NCI-H1436 treated with DMSO at 0.1 percent for 48 hours (cell line): ENCODE measurements around the gene RNF130.

Source experiments
- DNase-seq: peaks from one replicate; lab custom pipeline; 2025; lab: John Stamatoyannopoulos, UW

RNF130 gene

DNA sequence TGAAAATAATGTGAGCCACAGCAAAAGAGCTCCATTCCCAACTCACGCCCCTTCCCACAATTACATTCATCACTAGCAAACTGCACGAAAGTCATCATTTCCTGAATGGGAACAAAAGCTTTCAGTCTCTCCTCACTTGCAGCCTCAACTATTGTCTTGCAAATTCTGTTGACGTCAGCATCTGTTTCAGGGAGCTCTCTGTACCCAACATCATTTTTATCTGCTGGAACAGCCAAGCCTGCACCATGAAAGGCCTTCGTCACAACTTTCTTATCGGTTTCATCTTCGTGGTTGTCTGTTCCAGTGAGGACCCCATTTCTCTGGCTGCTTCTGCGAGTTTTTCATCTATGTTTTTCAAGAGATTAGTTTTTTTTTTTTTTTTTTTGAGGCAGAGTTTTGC is 14.3 kb upstream of the RNF130 start:
- no peak for DNase-seq

DNA sequence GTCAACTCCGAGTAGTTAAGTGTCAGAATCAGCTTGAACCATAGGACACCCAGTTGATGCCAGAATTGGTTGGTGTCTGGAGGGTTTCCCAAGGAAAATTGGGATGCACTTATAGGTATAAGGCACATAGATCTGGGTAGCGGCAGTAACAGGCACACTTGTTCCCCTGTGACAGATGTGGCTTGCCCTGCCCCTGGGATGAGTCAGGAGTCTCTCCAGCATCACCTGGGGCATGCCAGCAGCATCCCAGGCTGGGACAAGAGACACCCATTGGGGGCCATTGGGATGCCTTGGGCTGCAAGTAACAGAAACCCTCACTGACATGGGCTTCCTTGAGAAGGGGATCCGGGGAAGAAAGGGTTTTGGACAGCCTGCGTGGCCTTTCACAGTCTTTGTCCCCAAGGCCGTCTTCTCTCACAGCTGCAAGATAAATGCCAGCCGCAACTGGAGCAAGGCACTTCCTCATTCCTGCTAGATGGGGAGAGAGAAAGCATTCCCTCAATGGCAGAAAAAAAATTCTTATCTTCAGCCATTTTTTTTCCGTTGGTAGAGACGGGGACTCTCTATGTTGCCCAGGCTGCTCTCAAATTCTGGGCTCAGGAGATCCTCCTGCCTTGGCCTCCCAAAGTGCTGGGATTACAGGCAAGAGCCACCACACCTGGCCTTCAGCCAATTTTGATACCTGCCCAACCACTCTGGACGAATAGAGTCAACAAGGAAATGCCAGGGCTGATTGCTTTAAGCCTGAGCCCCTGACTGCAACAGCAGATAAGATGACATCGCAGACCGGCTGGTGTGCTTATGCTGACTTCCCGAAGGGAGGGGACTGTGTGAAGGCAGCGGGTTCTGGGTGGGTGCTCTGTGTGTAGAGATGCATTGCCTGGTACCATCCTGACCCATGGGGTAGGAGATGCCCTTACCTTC is 13.3 kb upstream of the RNF130 start:
- no peak for DNase-seq

DNA sequence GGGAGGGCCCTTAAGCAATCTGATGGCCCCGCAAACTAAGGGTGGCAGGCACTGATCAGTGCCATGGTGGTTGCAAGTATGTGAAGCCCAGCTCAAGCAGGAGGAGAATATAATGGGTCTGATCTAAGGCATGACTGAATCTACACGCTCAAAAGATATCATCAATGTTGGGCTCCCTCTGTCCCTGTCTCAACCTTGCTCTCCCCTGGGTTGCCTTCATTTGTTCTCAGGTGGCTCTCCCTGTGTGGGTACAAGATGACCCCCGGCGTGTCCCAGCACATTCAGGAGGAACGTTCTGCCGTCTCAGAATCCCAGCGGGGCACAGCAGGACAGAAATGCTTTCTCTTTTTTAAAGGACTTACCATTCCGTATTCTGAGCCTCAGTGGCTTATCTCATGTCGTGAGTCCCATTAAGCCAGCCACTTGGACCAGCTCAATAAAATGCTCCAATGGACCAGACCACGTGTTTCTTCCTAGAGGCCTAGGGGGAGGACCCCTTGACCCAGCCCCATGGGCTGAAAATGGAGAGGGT is 12.0 kb upstream of the RNF130 start:
- no peak for DNase-seq

DNA sequence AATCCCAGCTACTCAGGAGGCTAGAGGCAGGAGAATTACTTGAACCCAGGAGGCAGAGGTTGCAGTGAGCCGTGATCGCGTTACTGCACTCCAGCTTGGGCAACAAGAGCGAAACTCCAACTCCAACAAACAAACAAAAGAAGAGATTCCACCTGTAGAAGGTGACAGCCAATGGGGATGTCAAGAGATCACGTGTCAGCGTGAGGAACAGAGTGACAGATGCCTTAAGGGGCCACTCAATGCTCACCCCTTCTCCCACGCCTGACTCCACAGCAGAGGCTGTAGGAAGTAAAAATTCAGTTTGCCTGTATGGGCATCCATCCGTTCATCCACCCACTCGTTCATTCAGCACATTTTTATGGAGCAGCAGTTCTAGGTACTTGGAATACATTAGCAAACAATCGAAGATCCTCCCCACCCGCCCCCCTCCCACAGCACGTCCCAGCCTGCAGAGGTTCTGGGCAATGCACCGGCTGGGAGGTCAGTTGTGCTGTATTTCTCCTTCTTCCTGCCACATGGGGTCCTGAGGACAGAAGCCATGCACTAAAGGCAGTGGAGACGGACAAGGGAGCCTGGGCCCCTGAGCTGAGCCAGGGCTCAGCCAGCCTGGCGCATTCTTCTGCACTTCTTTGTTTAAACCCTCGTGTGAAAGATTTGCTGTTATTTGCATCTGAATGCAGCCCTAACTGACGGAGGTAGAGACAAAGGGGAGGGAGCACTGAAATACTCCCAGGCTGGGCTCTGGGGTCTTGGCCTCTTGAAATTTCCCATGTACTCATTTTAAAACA is 11.3 kb upstream of the RNF130 start:
- no peak for DNase-seq

GRCh38 chr5:180081481-180081880 is 9.9 kb upstream of the RNF130 start:
- DNase-seq, result no peak

GRCh38 chr5:180080486-180081280 is 9.1 kb upstream of the RNF130 start:
- DNase-seq, result no peak

DNA sequence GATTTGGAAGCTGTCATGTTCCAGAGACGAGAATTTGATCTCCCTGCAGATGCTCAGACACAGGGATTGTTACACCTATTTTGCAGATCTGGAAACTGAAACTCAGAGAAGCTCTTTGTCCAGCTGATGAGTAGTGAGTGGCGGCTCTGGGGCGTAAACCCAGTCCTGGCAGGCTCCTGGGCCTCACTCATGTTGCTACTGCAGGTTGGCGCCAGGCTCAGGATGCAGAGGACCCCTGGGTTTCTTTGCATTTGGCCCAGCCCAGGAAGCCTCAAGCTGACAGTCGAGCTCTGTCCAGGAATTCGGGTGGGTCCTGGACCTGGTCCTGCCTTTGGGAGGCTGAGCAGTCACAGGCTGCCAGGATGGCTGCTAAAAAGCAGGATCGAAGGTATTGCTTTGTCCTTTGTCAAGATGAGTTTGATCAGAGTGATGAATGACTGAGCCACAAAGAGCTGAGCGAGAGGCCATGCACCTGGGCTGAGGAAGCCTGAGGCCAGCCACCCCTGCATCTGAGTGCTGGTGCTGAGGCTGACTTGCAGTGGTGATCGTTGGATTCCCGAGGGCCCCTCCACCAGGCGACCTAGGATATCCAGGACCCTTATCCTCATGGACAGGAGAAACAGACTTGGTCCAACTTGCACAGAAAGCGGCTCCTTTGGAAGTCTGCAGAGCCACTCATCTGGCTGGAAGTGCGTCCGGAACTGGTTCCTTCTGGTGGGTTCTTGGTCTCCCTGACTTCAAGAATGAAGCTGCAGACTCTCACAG is 8.3 kb upstream of the RNF130 start:
- DNase-seq, result no peak

DNA sequence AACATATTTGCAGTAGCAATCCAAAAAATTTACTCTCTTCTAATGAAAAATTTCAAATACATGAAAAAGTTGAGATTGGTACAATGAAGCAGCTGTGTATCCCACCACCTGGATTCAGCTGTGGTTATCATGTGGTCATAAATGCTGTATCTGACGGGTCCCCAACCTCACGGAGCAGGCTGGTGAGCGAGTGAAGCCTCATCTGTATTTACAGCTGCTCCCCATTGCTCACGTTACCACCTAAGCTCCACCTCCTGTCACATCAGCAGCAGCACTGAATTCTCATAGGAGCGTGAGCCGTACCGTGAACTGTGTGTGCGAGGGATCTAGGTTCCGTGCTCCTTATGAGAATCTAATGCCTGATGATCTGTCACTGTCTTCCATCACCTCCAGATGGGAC is 6.8 kb upstream of the RNF130 start:
- DNase-seq, result no peak

DNA sequence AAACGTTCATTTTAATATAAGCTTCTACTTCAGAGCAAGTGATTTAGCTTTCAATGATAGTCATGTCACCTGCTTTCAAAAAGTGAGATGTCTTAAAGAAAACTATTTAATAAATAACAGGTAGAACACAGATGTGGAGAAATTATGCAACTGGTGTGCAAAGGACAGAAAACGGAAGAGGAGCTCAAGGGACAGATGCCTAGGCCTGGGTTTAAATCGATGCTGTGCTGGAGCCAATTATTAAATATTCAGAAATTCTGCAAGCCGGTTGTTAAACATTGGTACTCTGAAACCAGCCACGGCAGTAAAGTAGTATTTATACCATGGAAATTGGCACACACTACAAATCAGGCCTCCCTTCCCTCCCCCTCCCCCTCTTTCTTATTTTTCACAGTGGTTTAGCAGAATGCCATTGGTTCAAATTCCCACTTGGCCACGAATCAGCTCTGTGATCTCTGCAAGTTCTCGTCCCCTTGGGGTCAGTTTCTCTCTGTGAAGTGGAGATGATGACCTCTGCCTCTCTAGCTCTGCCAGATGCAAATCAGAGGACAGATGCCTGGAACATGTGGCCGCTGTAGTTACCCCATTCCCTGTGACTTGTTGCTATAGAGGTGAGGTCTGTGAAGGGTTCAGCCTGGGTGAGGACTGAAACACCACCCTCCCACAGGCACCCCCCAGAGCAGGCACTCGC is 6.2 kb upstream of the RNF130 start:
- no peak for DNase-seq

DNA sequence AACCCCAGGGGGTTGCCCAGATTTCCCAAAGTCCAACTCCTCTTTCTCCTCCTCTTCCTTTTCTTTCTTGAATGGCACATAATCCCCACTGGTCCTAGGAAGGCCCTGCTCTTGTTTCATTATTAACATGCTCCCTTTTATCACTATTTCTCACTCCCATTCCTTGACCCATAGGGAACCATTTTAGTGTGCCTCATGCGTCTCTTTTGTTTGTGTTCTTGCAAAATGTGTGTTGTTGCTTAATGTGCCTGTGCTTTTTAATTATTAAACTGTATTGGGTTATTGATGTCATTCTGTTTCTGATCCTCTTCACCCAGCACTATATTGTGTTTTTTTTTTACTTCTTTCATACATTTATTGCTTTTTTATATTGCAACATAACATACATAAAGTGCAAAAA is 4.1 kb upstream of the RNF130 start:
- no peak for DNase-seq

GRCh38 chr5:180074462-180074861 is 2.9 kb upstream of the RNF130 start:
- no peak for DNase-seq

- no peak for DNase-seq
Measured at GRCh38 chr5:180072556-180072955, 997 bp upstream of the RNF130 start.

GRCh38 chr5:180072256-180072548 is 643 bp upstream of the RNF130 start:
- no peak for DNase-seq

DNA sequence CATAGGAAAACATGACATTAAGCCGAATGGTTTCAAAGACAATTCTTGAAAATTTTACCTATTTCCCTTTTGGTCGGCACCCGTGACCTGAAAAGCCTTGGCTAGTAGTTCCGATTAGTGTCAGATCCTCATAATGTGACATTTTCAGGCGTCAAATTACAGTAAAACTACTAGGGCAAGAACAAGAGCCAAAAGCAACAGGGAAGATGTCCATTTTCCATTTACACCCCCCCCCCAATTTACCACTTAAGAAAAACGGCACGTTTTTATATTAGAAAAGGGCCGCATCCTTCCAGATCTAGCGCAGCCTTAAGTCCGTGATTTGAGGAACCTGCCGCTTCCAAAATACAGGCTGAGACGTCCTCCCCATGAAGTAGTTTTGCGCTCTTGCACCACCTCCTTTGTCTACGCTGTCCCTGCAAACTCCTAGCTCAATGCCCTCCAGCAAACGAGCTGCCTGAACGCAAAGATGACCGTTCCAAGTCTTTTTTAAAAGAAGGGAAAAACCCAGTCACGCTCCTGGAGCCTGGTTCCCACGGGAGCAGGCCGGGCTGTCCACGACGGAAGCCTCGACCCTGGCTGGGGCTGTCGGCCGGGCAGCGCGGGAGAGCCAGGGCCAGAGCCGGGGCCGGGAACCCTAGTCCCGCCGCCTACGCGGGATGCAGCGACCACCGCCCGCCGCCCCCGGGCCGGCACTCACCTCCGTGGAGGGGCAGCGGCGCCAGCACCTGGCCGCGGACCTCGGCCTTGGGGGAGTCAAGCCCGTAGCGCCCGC is 616 bp downstream of the RNF130 start:
- no peak for DNase-seq

- DNase-seq, result no peak
Measured at GRCh38 chr5:180069589-180070247, 1.8 kb downstream of the RNF130 start.

GRCh38 chr5:180068519-180069090 is 3.0 kb downstream of the RNF130 start:
- no peak for DNase-seq

- DNase-seq, result no peak
Measured at GRCh38 chr5:180067986-180068385, 3.6 kb downstream of the RNF130 start.

GRCh38 chr5:180060192-180060591 is 11.4 kb downstream of the RNF130 start:
- no peak for DNase-seq

DNA sequence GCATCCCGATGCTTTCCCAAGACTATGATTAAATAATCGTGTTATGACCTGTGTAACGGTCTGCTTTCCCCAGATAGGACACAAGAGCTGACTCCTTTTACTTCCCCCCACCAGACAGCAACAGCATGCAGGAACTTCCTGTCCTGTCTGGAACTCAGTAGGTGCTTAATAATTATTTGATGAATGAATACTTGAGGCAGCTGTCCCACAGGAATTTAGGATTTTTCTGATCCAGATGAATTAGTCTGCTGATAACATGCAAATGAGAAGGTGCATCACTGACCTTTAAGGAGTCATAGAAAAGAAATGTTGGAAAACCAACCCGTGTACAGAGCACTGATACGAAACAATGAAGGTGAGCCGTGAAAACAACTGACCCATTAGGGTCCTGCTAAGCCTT is 12.2 kb downstream of the RNF130 start:
- no peak for DNase-seq
